ENCODE measurements around the gene IMPA2.

The IMPA2 gene

DNA sequence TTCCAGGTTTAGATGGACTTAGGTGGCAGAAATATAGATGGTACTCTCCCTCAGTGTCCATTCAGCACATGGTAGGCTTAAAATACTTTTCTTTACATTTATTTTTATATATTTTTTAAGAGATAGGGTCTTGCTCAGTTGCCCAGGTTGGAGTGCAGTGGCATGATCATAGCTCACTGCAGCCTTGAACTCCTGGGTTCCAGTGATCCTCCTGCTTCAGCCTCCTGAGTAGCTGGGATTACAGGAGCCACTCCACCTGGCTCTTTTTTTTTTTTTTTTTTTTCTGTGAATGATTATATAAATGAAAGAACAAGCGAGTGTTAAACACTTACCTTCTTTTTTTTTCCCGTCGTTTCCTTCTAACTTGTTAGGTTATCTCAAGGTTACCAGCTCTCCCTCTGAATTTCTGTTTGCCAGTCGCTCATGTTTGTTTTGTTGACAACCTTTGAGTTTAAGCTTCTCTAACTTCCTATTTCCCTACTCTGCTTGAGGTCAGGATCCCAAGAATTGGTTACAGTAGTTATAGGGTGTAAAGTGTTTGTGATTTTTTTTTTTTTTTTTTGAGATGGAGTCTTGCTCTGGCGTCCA lies 18.9 kb downstream of the IMPA2 start:
- H3K9me3 ChIP-seq (ENCODE audit: insufficient read depth, low read length), result no peaks in the 10 kb centered on the region
- H3K79me2 ChIP-seq (ENCODE audit: insufficient read depth, low read length), result no peaks in the 10 kb centered on the region
- H3K36me3 ChIP-seq (ENCODE audit: low read length), result no peaks in the 10 kb centered on the region
- no peaks in the 10 kb centered on the region for H3K27me3 ChIP-seq (ENCODE audit: low read length)
- H3K4me3 ChIP-seq (ENCODE audit: insufficient read depth, low read length, poor library complexity, severe bottlenecking), result no peak overlapping the region
- no peak overlapping the region for H3K27ac ChIP-seq (ENCODE audit: low read depth, low read length)
- H2AFZ ChIP-seq (ENCODE audit: low read depth, low read length, severe bottlenecking), result no peak overlapping the region
- H4K20me1 ChIP-seq (ENCODE audit: low read depth, low read length), result no peaks in the 10 kb centered on the region
- H3K9me2 ChIP-seq (replicated peaks; ENCODE audit: insufficient read depth, low read length), result no peaks in the 10 kb centered on the region
- H3K4me2 ChIP-seq (ENCODE audit: low read depth, low read length, poor library complexity, severe bottlenecking), result no peak overlapping the region
- H3K9ac ChIP-seq (ENCODE audit: low read length), result no peak overlapping the region
- TF ChIP-seq, protein P1, sequence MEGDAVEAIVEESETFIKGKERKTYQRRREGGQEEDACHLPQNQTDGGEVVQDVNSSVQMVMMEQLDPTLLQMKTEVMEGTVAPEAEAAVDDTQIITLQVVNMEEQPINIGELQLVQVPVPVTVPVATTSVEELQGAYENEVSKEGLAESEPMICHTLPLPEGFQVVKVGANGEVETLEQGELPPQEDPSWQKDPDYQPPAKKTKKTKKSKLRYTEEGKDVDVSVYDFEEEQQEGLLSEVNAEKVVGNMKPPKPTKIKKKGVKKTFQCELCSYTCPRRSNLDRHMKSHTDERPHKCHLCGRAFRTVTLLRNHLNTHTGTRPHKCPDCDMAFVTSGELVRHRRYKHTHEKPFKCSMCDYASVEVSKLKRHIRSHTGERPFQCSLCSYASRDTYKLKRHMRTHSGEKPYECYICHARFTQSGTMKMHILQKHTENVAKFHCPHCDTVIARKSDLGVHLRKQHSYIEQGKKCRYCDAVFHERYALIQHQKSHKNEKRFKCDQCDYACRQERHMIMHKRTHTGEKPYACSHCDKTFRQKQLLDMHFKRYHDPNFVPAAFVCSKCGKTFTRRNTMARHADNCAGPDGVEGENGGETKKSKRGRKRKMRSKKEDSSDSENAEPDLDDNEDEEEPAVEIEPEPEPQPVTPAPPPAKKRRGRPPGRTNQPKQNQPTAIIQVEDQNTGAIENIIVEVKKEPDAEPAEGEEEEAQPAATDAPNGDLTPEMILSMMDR (IDR thresholded peaks at IDR 0.05; ENCODE audit: insufficient read depth, low read length, poor library complexity, severe bottlenecking), result no peak
- TF ChIP-seq EZH2phosphoT487 (conservative IDR thresholded peaks at IDR 0.05; ENCODE audit: low read length), result no peak
- H3F3A ChIP-seq (ENCODE audit: insufficient read depth), result no peaks in the 10 kb centered on the region

DNA sequence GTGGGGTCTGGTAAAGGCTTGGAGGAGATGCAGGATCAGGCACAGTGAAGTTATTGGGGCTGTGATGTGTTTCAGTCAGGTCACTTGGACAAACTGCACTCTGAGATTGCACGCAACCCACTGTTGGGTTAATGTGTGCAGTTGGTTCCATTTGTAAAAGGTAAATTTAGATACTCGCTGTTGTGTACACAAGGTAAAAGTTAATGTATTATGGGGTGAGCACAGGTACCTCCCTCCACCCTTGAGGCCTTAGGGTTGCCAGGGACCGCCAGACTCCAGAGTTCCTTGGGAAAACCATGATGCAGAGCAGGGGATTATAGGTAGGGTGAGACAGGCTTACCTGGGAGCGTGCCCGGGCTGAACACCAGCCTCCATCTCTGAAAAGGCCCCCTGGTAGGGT lies 20.1 kb downstream of the IMPA2 start:
- H3K4me2 ChIP-seq (ENCODE audit: low read depth, low read length, poor library complexity, severe bottlenecking), result no peak overlapping the region
- no peaks in the 10 kb centered on the region for H3K9me2 ChIP-seq (replicated peaks; ENCODE audit: insufficient read depth, low read length)
- no peak overlapping the region for H3K9ac ChIP-seq (ENCODE audit: low read length)
- no peaks in the 10 kb centered on the region for H3K79me2 ChIP-seq (ENCODE audit: insufficient read depth, low read length)
- no peaks in the 10 kb centered on the region for H4K20me1 ChIP-seq (ENCODE audit: low read depth, low read length)
- no peak overlapping the region for H3K27ac ChIP-seq (ENCODE audit: low read depth, low read length)
- TF ChIP-seq, protein P1 (IDR thresholded peaks at IDR 0.05; ENCODE audit: insufficient read depth, low read length, poor library complexity, severe bottlenecking), result no peak
- TF ChIP-seq EZH2phosphoT487 (conservative IDR thresholded peaks at IDR 0.05; ENCODE audit: low read length), result no peak
- no peaks in the 10 kb centered on the region for H3K27me3 ChIP-seq (ENCODE audit: low read length)
- H3F3A ChIP-seq (ENCODE audit: insufficient read depth), result no peaks in the 10 kb centered on the region
- no peaks in the 10 kb centered on the region for H3K9me3 ChIP-seq (ENCODE audit: insufficient read depth, low read length)
- H2AFZ ChIP-seq (ENCODE audit: low read depth, low read length, severe bottlenecking), result no peak overlapping the region
- no peak overlapping the region for H3K4me3 ChIP-seq (ENCODE audit: insufficient read depth, low read length, poor library complexity, severe bottlenecking)
- no peaks in the 10 kb centered on the region for H3K36me3 ChIP-seq (ENCODE audit: low read length)

DNA sequence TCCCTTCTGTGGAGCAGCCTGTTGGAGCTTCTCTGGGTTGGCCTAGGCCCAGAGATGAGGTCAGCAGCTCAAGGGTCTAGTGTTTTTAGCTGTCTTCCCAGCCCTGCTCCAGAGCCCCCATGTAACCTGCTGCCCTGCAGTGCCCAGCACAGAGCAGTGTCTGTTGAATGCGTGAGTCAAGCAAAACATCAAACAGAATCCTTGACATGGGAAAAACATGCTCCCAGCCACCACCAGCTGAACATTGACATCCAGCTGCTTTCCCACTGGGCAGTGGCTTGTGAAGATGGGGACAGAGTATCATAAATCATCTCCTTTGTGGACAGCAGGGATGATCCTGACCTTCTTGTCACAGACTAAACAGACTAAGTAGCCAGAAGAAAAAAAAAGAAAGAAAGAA lies 22.6 kb downstream of the IMPA2 start:
- Histone ChIP-seq H3K27ac (ENCODE audit: low read depth, low read length) (no peak overlapping the region), H3K36me3 (ENCODE audit: low read length) (no peaks in the 10 kb centered on the region), H3F3A (ENCODE audit: insufficient read depth) (no peaks in the 10 kb centered on the region), H3K9me3 (ENCODE audit: insufficient read depth, low read length) (no peaks in the 10 kb centered on the region), H4K20me1 (ENCODE audit: low read depth, low read length) (no peaks in the 10 kb centered on the region), H3K4me3 (ENCODE audit: insufficient read depth, low read length, poor library complexity, severe bottlenecking) (no peak overlapping the region), H2AFZ (ENCODE audit: low read depth, low read length, severe bottlenecking) (no peak overlapping the region), H3K9ac (ENCODE audit: low read length) (no peak overlapping the region), H3K27me3 (ENCODE audit: low read length) (no peaks in the 10 kb centered on the region), H3K9me2 (replicated peaks; ENCODE audit: insufficient read depth, low read length) (no peaks in the 10 kb centered on the region), H3K79me2 (ENCODE audit: insufficient read depth, low read length) (no peaks in the 10 kb centered on the region), H3K4me2 (ENCODE audit: low read depth, low read length, poor library complexity, severe bottlenecking) (no peak overlapping the region)
- TF ChIP-seq, protein P1 (IDR thresholded peaks at IDR 0.05; ENCODE audit: insufficient read depth, low read length, poor library complexity, severe bottlenecking), result no peak
- TF ChIP-seq EZH2phosphoT487 (conservative IDR thresholded peaks at IDR 0.05; ENCODE audit: low read length), result no peak

Measured in SU-DHL-6 (cell line).